ENCODE results near the gene FOXO4. TPM values are rescaled to one million over a fixed set of nuclear protein-coding genes. Genes with fewer than 3 reads are reported as not detected.

The FOXO4 gene
- total RNA-seq, 1 donor from 2014 or later: 18.9 TPM

GRCh38 chrX:71098951-71099506 is 3.4 kb downstream of the FOXO4 start:
- no peak for DNase-seq (ENCODE audit: low spot score)

GRCh38 chrX:71099736-71100135 is 4.1 kb downstream of the FOXO4 start:
- no peak for DNase-seq (ENCODE audit: low spot score)

DNA sequence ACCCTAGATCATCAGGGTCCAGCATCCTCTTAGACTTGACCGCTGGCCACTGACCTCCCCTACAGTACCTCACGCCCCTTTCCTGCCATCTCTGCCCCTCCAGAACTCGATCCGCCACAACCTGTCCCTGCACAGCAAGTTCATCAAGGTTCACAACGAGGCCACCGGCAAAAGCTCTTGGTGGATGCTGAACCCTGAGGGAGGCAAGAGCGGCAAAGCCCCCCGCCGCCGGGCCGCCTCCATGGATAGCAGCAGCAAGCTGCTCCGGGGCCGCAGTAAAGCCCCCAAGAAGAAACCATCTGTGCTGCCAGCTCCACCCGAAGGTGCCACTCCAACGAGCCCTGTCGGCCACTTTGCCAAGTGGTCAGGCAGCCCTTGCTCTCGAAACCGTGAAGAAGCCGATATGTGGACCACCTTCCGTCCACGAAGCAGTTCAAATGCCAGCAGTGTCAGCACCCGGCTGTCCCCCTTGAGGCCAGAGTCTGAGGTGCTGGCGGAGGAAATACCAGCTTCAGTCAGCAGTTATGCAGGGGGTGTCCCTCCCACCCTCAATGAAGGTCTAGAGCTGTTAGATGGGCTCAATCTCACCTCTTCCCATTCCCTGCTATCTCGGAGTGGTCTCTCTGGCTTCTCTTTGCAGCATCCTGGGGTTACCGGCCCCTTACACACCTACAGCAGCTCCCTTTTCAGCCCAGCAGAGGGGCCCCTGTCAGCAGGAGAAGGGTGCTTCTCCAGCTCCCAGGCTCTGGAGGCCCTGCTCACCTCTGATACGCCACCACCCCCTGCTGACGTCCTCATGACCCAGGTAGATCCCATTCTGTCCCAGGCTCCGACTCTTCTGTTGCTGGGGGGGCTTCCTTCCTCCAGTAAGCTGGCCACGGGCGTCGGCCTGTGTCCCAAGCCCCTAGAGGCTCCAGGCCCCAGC is 5.2 kb downstream of the FOXO4 start:
- no peak for DNase-seq (ENCODE audit: low spot score)

DNA sequence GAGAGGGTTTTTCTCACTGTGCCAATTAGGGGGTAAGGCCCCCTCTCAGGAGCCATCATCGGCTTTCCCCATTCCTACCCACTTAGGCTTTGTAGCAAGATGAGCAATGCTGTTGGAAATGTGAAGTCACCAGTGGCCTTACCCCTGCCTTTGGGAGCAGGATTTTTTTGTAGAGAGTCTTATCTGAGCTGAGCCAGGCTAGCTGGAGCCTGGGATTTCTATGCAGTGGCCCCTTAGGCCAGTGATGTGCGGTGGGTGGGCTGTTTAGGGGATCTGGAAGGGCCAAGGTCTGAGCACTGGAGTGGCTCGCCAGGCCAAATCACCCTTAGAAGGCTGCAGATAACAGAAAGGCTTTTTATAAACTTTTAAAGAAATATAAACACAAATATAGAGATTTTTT is 6.6 kb downstream of the FOXO4 start:
- DNase-seq (ENCODE audit: low spot score): no peak

- DNase-seq (ENCODE audit: low spot score): peak; percentile 52
These were observed 7.7 kb downstream of the FOXO4 start for GRCh38 chrX:71103110-71103983.

DNA sequence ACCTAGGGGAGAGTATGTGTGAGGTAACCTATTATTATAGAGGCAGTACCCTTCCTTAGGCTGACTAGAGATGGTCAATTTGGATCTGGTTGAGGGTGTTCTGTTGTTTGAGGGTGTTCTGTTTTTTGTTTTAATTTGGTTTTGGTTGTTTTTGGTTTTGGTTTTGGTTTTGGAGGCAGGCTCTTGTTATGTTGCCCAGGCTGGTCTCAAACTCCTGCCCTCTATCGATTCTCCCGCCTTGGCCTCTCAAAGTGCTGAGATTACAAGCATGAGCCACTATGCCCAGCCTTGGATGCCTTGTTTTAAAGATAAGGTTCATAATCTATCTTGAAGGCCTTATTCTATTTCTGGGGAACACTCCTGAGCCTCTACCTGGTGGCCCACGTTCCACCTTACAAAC is 10.0 kb downstream of the FOXO4 start:
- no peak for DNase-seq (ENCODE audit: low spot score)

GRCh38 chrX:71106427-71106826 is 10.8 kb downstream of the FOXO4 start, which contains the start of gene CXorf65:
Gene CXorf65, minus strand, starts transcription at chrX:71106740. Its CDS starts 184 bp downstream, at chrX:71106556.
- no peak for DNase-seq (ENCODE audit: low spot score)

GRCh38 chrX:71107245-71107644 is 11.6 kb downstream of the FOXO4 start:
- no peak for DNase-seq (ENCODE audit: low spot score)

GRCh38 chrX:71107762-71108360 is 12.2 kb downstream of the FOXO4 start:
- DNase-seq (ENCODE audit: low spot score): no peak

DNA sequence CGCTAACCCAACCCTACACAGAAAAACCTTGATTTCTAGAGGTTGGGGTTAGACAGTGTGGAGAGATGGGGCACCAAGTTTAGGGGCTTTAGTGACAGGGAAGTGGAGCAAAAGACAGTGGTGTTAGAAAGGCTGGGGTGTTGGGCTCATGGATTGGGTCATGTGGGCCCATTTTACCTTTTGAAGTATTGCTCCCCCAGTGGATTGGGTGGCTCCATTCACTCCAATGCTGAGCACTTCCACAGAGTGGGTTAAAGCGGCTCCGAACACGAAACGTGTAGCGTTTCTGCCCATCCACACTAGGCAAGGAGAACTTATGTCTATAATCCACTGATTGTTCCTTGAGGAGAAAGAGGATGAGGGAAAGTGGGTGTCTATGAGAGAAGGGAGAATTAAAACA is 13.4 kb downstream of the FOXO4 start:
- DNase-seq (ENCODE audit: low spot score): no peak

- DNase-seq (ENCODE audit: low spot score): no peak
These were observed 15.6 kb downstream of the FOXO4 start, which contains the start of gene IL2RG for GRCh38 chrX:71111141-71111843. Gene IL2RG, minus strand, starts transcription at chrX:71111577. Its CDS starts 38 bp downstream, at chrX:71111539.

DNA sequence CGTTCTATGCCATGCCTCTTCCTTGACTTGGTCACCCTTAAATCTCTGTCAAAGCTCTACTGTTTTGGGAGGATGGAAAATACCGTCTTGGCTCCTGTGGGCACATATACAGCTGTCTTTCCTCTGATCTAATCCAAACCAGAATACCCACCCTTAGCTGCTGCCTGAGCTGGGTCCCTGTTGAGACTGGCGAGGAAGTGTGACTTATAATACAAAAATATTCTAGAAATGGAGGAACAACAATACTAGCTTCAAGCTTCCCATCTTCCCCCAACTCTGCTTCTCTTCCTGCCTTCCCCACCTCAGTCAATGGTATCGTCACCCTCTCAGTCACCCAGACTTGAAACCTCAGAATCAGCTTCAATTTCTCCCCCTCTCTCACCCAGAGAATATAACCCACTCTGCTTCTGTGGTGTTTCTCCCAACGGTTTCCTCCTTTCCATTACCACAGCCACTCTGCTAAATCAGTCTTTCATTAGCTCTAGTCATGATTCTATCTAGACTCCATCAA is 16.3 kb downstream of the FOXO4 start:
- no peak for DNase-seq (ENCODE audit: low spot score)

- no peak for DNase-seq (ENCODE audit: low spot score)
These were observed 21.7 kb downstream of the FOXO4 start for GRCh38 chrX:71117358-71117757.

DNA sequence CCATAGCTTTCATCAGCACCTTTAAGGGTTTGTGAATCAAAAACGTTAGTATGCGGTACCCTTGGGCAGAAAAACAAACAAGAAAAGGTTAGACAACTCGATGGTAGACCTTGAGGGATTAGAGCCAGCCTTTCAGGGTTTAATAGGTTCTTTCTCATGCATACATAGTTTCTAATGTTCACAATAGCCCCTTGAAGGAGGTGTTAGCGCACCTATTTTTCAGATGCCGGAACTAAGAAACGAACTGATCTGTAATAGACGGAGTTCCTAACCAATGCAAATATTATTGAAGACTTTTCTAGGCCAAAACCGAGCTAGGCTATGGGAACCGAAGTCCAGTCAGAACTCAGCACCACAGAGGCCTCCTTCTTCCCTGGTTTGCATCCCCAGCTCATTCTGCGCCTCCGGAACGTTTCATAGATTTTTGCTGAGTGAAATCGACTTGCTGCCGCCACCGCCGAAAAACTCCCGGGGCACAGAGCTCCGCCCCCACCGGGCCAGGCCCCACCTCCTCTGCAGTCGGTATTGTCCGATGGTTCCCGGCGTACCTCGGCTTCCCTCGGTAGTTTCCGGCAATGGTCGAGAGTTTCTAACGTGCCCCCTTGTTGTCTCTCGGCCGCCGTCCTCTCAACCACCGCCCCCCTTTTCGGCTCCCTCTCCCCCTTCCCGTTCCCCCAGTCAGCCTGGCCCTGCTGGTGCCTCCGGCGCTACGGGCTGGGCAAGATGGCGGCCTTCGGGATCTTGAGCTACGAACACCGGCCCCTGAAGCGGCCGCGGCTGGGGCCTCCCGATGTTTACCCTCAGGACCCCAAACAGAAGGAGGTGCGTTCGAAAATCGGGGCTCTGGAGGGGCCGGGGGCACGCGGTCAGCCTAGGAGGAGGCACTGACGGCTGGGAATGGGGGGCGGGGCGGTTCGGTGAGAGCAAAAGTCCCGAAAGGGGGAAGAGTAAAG is 22.7 kb downstream of the FOXO4 start, which contains the start of gene MED12:
TSS of gene MED12 (plus strand) at position 565 of the 953 bp plus-strand sequence. CDS start at position 724, 159 bp downstream.
- peak; percentile 88 for DNase-seq (ENCODE audit: low spot score)

GRCh38 chrX:71118985-71119535 is 23.4 kb downstream of the FOXO4 start:
- no peak for DNase-seq (ENCODE audit: low spot score)

DNA sequence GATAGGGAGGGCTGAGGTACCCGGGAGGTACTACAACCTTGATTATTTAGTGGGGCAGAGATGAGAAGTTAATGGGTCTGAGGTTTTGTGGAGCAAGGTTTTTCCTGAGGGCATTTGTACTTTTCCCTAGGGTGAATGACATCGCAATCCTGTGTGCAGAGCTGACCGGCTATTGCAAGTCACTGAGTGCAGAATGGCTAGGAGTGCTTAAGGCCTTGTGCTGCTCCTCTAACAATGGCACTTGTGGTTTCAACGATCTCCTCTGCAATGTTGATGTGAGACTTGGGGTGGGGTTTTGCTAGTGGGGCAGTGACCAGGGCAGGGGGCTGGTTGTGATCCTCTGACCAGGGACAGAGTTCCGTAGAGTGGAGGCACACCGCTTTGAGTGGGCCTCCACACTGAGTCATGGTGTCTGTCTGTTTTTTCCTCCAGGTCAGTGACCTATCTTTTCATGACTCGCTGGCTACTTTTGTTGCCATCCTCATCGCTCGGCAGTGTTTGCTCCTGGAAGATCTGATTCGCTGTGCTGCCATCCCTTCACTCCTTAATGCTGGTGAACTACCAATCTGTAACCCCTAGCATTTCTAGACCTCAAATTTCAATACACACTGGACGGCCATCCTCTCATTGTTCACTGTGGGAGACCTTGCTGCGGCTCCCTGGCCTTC is 32.6 kb downstream of the FOXO4 start:
- no peak for DNase-seq (ENCODE audit: low spot score)

- peak; percentile 72 for DNase-seq (ENCODE audit: low spot score)
These were observed 33.5 kb downstream of the FOXO4 start for GRCh38 chrX:71128915-71129765.

- DNase-seq (ENCODE audit: low spot score): no peak
These were observed 35.9 kb downstream of the FOXO4 start for GRCh38 chrX:71131510-71131909.

Measured in ureter (tissue), 1 donor.